Inferior parietal cortex (tissue), 1 donor: ENCODE results near the gene SPRY1.

Source experiments
- DNase-seq: peaks from one replicate; pipeline ENCODE4 v3.0.0-alpha.2; 2016; ENCODE audit errors: extremely low spot score

SPRY1 gene

GRCh38 chr4:123379392-123379791 lies 17.2 kb upstream of the SPRY1 start:
- DNase-seq = no peak

GRCh38 chr4:123380728-123381716 lies 15.6 kb upstream of the SPRY1 start:
- no peak for DNase-seq

- no peak for DNase-seq
Observed at GRCh38 chr4:123381996-123382395, 14.6 kb upstream of the SPRY1 start.

GRCh38 chr4:123383566-123383965 lies 13.0 kb upstream of the SPRY1 start:
- DNase-seq = no peak

- no peak for DNase-seq
Observed at GRCh38 chr4:123386609-123387008, 10.0 kb upstream of the SPRY1 start.

- no peak for DNase-seq
Observed at GRCh38 chr4:123390846-123391456, 5.6 kb upstream of the SPRY1 start.

- DNase-seq = no peak
Observed at GRCh38 chr4:123393721-123394120, 2.9 kb upstream of the SPRY1 start.

GRCh38 chr4:123397144-123398065 lies 810 bp downstream of the SPRY1 start:
- peak; percentile 51 for DNase-seq

- DNase-seq = peak; percentile 45
Observed at GRCh38 chr4:123398066-123398852, 1.7 kb downstream of the SPRY1 start.

- DNase-seq = no peak
Observed at GRCh38 chr4:123398853-123399626, 2.4 kb downstream of the SPRY1 start.

- DNase-seq = peak; percentile 45
Observed at GRCh38 chr4:123399627-123400358, 3.2 kb downstream of the SPRY1 start.

GRCh38 chr4:123401271-123402120 lies 4.9 kb downstream of the SPRY1 start:
- DNase-seq = no peak

- no peak for DNase-seq
Observed at GRCh38 chr4:123402121-123402465, 5.5 kb downstream of the SPRY1 start.

- no peak for DNase-seq
Observed at GRCh38 chr4:123403080-123403604, 6.5 kb downstream of the SPRY1 start.

- DNase-seq = no peak
Observed at GRCh38 chr4:123404533-123404932, 7.9 kb downstream of the SPRY1 start.

GRCh38 chr4:123405267-123405865 lies 8.8 kb downstream of the SPRY1 start:
- DNase-seq = no peak

GRCh38 chr4:123406872-123407271 lies 10.3 kb downstream of the SPRY1 start:
- DNase-seq = no peak

- no peak for DNase-seq
Observed at GRCh38 chr4:123408471-123409084, 12.0 kb downstream of the SPRY1 start.
